RWPE2 (cell line): ENCODE data around the gene CHPT1.

ENCODE experiments used
- ATAC-seq: fragments of 200-7000 bp; cut with Tn5 transposase; 3 replicates; pipeline ENCODE4 v1.9.1; 2021; ENCODE audit warnings: low read depth
- DNase-seq: peaks from one replicate; pipeline ENCODE4 v3.0.0-alpha.2; 2020; ENCODE audit warnings: low spot score
- H3K27ac ChIP-seq: fragments of 450-650 bp; 2 replicates; pipeline ENCODE4 v1.5.1; 2017; ENCODE audit warnings: mild to moderate bottlenecking; ENCODE audit not compliant: poor library complexity, severe bottlenecking
- H3K27me3 ChIP-seq: fragments of 250-450 bp; sonication (Bioruptor Pico); 2 replicates; pipeline ENCODE4 v1.5.1; 2021; ENCODE audit warnings: mild to moderate bottlenecking, moderate library complexity; ENCODE audit not compliant: insufficient read depth, poor library complexity, severe bottlenecking
- H3K36me3 ChIP-seq: fragments of 250-450 bp; sonication (Bioruptor Pico); 2 replicates; pipeline ENCODE4 v1.5.1; 2020; ENCODE audit warnings: low read depth, mild to moderate bottlenecking, moderate library complexity
- H3K4me1 ChIP-seq: fragments of 250-450 bp; sonication (Bioruptor Pico); 2 replicates; pipeline ENCODE4 v1.5.1; 2021; ENCODE audit warnings: mild to moderate bottlenecking, moderate library complexity; ENCODE audit not compliant: insufficient read depth, poor library complexity, severe bottlenecking
- H3K4me3 ChIP-seq: fragments of 250-450 bp; sonication (Bioruptor Pico); 2 replicates; pipeline ENCODE4 v1.5.1; 2021; ENCODE audit warnings: mild to moderate bottlenecking, moderate library complexity; ENCODE audit not compliant: severe bottlenecking
- H3K9me3 ChIP-seq: fragments of 250-450 bp; sonication (Bioruptor Pico); 2 replicates; pipeline ENCODE4 v1.5.1; 2021; ENCODE audit warnings: mild to moderate bottlenecking, moderate library complexity; ENCODE audit not compliant: severe bottlenecking
- CTCF ChIP-seq: fragments of 450-650 bp; IDR thresholded peaks from one replicate; pipeline ENCODE4 v1.5.1; 2017; ENCODE audit warnings: mild to moderate bottlenecking, moderate library complexity; ENCODE audit not compliant: poor library complexity, severe bottlenecking

Gene CHPT1

DNA sequence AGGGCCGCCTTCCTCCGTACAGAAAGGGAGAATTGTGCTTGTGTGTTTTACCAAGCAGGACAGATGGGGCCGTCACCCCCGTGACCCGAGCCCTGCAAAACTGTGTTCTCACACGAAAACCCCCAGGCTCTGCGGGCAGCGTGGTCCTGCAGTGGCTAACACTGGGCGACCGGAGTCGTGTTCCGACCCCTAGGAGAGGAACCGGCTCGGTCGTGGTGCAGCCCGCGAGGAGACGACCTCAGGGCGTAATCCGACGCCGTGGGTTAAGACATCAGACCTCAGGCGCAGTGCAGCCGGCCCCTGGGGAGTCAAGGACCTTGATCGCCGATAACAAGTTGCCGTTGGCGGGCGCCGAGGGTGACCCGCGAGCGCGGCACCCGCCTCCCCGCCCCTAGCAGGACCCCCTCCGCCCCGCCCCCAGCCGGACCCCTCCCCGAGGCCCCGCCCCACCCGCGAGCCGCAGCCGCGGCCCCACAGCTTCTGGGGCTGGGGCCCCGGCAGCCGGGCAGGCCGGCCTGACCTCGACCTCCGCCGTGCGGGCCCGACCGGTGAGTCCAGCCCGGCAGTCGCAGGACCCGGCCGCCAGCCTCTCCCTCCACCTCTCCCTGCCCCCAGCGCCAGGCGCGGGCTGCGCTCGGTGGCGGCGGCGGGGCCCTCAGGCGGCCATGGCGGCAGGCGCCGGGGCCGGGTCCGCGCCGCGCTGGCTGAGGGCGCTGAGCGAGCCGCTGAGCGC lies at the start of gene CHPT1:
Gene CHPT1, plus strand, starts transcription at position 444 of the 733 bp plus-strand sequence. Its CDS starts 222 bp downstream, at position 666.
- Histone ChIP-seq H3K27ac (peak within 1 kb of the TSS; percentile 27), H3K4me1 (peaks cover 10% of the 10 kb centered on the region), H3K9me3 (no peaks in the 10 kb centered on the region), H3K36me3 (no peaks in the 10 kb centered on the region), H3K4me3 (peak within 1 kb of the TSS; percentile 87), H3K27me3 (no peaks in the 10 kb centered on the region)
- no peak for TF ChIP-seq CTCF
- DNase-seq (peak; percentile 70), ATAC-seq (peak; percentile 64)

DNA sequence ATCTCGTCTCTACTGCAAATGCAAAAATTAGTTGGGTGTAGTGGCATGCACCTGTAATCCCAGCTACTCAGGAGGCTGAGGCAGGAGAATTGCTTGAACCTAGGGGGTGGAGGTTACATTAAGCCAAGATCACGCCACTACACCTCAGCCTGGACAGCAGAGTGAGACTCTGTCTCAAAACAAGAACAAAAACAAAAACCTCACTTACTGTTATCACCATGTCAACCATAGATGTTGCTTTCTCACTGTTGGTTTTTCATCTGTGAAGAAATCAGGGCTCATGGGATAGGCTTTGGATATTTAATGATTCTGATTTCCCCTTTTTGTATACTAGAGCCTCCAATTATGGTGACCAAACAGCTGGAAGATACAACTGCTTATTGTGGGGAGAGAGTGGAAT lies 49.7 kb upstream of the CHPT1 start:
- Histone ChIP-seq H3K36me3 (no peaks in the 10 kb centered on the region), H3K9me3 (no peaks in the 10 kb centered on the region), H3K4me1 (no peaks in the 10 kb centered on the region), H3K27ac (no peak overlapping the region), H3K4me3 (no peak overlapping the region), H3K27me3 (no peaks in the 10 kb centered on the region)
- DNase-seq (no peak), ATAC-seq (no peak)
- no peak for TF ChIP-seq CTCF

DNA sequence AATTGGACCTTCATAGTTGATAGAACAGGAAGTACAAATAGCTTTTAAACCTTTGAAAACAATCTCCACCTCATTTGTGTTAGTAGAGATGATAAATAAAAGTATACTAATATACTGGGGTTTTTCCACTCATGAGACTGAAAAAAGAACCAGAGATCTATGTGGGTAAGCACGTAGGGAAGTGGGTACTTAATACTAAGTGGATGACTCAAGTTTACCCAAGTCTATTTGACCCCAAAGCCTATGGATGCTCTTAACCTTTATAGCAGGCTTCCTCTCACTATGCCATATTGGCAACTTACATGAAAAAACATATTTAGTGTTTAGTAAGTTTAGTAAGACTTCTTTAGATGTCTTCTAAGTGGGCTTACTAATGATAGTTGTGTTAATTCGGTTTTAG lies 49.2 kb upstream of the CHPT1 start:
- Histone ChIP-seq H3K27me3 (no peaks in the 10 kb centered on the region), H3K9me3 (no peaks in the 10 kb centered on the region), H3K4me1 (no peaks in the 10 kb centered on the region), H3K36me3 (no peaks in the 10 kb centered on the region), H3K27ac (no peak overlapping the region), H3K4me3 (no peak overlapping the region)
- DNase-seq = no peak
- no peak for TF ChIP-seq CTCF
- ATAC-seq = no peak

DNA sequence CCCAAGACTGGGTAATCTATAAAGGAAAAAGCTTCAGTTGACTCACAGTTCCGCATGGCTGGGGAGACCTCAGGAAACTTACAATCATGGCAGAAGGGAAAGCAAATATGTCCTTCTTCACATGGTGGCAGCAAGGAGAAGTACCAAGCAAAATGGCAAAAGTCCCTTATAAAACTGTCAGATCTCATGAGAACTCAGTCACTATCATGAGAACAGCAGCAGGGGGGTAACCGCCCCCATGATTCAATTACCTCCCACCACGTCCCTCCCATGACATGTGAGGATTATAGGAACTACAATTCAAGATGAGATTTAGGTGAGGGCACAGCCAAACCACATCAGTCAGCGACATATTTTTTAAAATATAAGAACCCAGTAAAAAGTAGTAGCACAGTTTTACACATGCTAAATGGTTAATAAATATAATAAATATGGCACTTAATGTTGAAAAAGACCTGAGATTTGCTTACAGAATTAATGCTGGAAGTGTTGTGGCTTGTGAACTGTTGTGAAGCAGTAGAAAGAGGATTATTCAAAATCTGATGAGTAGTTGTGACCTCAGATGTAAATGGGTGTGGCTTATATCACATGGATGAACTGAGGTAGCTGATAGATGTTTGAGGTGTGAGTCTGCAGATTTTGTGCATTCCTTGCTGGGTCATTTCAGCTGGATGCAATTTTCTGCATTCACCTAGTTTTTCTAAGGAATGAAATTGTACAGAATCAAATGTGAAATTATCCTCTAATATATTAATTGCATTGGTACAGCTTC lies 46.9 kb upstream of the CHPT1 start:
- no peaks in the 10 kb centered on the region for H3K4me1 ChIP-seq
- no peak overlapping the region for H3K27ac ChIP-seq
- H3K27me3 ChIP-seq = no peaks in the 10 kb centered on the region
- no peak for TF ChIP-seq CTCF
- no peak for ATAC-seq
- no peak for DNase-seq
- H3K4me3 ChIP-seq = no peak overlapping the region
- H3K36me3 ChIP-seq = no peaks in the 10 kb centered on the region
- H3K9me3 ChIP-seq = no peaks in the 10 kb centered on the region
